GM18511 (cell line): Measurements from ENCODE around the gene USP48.
"Not testable (repeated sequence)": the region's sequence is repeated elsewhere in the genome, so short reads cannot be mapped to it uniquely, and the experiment has no call there.

Source experiments
- ATAC-seq: cut with Tn5 transposase; IDR thresholded peaks from one replicate; pipeline ENCODE4 v1.9.1; 2021; ENCODE audit warnings: mild to moderate bottlenecking, moderate library complexity; ENCODE audit not compliant: unreplicated experiment

The USP48 gene

DNA sequence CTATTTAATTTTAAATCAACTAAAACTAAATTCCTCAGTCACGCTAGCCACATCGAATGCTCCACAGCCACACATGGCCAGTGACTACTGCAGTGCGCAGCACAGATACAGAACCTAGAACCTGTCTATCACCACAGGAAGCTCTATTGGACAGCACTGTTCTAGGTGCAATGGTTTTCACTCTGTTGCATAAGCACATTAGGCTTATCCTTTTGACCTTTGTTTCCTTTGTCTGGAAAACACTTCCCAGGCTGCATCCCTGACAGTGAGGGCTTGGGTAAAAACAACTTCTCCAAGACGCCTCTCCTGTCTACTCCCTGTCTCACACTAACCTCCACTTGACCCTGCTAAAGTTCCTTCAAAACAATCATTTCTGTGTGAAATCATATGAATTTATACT, 80.2 kb downstream of the USP48 start:
- no peak for ATAC-seq

- ATAC-seq: no peak
These were observed 81.5 kb downstream of the USP48 start for GRCh38 chr1:21701401-21701800.

DNA sequence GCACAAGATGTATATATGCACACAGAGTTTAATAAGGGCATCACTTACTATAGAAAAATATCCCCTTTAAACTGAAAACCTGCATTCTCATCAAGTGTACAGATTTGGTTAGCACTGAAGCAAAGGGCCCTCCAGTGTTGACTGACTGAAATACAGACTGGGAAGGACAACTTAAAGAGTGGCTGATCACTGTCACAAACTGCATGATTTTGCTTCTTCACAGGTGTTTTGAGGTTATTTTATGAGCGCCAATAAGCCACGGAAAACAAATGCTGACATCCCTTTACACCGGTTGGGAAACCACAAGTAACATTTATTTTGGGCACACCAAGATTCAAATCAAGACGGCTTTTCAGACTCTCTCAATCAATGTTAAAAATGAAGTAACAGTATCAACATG, 82.9 kb downstream of the USP48 start:
- no peak for ATAC-seq

DNA sequence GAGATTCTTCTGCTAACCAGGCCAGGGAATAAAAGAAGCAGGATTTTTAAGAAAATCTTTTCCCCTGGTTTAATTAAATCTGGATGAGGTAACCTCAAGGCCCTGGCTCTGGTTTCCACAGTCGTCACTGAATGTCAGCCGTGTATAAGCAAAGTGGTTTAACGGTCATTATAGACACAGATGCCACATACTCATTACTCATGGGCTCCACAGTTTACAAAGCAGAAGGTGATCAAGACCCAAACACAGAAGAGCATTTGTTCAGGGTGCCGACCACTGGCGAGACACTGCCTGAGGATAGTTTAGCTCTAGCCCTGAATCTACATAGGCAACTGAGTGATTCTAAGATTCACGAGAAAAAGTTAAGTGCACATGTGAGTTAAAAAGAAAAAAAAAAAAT, 86.0 kb downstream of the USP48 start:
- ATAC-seq: no peak

DNA sequence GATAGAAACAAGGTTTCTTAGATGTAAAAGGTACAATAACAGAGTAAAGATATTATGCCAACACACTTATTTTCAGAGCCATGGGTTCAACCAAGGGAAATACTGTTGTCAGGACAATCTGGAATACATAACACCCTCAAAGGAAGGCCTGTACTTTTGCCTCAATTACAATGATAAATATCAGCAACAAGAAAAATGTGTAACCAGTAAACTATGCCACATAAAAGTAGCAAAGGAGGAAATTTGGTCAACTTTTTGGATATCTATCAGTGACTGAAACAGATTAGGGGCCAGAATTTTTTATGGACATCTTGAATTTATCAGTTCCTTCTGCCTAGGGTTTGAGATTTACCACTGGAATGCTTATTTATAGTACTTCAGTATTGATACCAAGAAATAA, 89.2 kb downstream of the USP48 start:
- ATAC-seq: no peak

DNA sequence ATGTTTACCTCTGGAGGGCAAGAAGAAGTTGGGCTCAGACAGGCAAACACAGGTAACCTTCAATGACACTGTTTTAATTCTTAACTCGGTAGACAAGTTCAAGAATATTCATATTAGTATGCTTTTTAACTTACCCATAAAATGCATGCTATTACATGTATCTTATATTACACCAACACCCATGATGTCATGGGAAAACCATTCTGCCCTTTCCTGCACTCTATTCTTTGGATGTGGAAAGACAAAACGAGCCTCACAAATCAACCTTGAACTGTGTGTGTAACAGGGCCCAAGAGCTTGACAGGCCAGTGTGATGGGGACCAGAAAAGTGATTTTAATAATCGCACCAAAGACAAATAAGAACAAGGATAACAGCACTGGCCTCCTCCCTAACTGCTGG, 91.2 kb downstream of the USP48 start:
- no peak for ATAC-seq

GRCh38 chr1:21689661-21690372, 93.1 kb downstream of the USP48 start:
- ATAC-seq: no peak

GRCh38 chr1:21687081-21687529, 95.8 kb downstream of the USP48 start:
- ATAC-seq: no peak

DNA sequence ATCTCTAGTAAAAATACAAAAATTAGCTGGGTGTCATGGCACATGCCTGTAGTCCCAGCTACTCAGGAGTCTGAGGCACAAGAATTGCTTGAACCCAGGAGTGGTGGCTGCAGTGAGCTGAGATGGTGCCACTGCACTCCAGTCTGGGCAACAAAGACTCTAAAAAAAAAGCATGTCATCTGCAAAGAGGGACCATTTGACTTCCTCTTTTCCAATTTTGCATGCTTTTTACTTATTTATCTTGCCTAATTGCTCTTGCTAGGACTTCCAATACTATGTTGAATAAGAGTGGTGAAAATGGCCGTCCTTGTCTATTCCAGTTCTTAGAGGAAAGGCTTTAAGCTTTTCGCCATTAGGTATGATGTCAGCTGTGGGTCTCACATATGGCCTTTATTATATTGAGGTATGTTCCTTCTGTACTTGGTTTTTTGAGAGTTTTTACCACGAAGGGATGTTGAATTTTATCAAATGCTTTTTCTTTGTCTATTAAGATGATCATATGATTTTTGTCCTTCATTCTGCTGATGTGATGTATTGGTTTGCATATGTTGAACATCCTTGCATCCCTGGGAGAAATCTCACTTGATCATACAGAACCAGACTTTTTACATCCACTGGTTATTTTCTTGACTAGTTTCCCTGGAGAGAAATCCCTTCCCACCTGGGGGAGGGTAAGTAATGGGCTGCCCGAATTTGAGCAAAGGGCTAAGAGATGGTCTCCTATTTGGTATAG, 96.8 kb downstream of the USP48 start:
- ATAC-seq: no peak

DNA sequence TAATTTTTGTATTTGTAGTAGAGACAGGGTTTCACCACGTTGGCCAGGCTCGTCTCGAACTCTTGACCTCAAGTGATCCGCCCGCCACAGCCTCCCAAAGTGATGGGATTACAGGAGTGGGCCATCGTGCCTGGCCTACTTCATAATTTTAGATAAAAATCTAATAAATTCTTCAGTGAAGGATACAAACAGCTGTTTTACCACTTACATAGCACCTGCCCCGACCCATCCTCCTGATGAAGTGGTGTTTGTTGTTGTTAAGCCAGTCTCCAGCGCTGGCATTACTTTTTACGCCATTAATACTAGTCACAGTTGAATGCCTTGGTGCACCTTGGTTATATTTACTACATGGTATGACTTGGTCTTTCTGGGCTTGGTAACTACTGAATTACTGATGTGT, 101.5 kb downstream of the USP48 start:
- no peak for ATAC-seq

DNA sequence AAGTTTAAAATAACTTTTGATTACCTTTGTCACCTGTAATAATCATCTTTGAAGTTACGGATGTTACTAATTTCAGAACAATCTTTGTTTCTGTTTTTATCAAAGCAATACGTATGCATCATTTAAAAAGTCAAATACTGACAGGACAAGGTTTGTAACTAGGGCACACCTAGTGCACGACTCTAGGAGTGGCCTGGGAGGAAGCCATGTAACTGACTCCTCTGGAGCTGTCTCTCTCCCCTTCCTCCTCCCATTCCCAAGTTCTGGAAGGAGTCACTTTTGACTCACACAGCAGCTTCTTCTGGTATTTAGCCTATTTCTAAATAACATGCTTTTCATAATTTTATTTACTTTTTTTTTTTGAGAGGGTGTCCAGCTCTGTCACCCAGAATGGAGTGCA, 102.0 kb downstream of the USP48 start:
- ATAC-seq: no peak

DNA sequence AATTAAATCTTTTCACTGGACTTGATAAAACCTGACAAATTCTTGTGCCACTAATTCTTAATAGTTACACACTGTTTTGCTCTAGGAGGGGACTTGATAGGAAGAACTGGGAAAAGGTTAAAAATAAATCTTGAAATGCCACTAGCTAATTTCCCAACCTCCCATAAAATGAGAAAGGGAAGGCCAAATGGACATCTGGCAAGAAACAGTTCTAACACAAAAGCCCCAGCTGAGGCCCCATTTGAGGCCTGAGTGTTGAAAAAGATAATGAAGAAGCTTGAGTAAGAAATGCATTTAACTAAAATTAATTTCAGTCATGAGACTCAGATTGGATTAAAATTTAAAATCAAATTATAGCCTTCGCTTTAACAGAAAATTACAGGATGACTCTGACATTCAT, 102.6 kb downstream of the USP48 start:
- no peak for ATAC-seq

DNA sequence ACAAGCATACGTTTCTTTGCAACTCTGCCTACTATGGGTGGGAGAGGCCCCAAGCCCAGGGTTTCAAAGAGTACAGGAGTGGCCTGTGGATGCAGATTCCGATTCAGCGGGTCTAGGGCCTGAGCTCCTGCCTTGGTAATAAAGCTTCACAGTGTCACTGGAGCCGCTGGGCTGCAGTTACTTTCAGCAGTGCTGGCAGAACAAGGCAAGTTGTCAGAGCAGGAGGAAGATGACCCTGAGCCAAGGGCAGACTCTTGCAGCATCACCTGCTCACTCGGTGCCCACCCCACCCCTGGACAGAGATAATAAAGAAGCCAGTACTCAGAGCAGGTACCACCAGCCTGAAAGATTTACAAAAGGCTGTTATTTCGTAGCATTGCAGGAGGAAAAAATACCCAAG, 105.8 kb downstream of the USP48 start:
- no peak for ATAC-seq

DNA sequence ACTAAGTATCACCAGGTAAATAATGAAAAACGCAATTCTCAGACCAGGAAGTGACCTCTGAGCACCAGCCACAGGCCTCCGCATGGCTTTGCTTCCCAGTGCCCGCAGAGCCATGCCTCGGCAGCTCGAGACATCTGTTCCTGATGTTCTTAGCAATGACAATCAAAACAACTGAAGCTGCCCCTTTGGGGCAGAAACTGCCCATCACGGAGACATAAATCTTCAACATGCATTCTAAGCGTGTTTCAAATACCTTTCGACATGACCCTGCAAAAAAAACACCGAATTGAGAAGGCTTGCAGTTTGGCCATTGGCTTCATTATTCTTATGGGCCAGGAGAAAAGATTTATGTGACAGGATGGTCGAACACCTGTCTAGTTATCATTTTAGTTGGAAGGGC, 108.0 kb downstream of the USP48 start:
- ATAC-seq: no peak

GRCh38 chr1:21673853-21674252, 109.1 kb downstream of the USP48 start:
- ATAC-seq: not testable (repeated sequence)

DNA sequence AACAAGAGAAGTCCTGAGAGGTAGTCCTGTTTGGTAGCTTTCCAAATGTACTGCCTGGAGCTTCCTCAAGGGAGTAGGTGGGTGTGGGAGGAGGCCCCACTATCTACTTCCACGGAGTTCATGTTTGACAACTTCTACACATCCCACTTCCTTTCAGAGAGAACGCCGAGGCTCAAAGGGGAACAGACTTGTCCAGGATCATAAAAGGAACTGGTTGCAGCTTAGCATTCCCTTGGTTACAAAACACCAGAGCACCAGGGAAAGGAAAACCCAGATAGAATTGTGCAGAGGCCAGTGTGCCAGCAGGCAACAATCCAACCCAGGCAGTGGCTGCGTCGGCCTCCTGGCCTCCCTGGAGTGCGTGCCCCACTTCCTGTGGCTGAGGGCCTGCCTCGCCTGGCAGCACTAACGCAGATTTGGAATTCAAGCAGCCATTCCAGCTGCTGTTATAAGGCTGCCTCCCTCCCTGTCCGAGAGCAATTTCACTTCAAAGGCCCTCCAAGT, 109.6 kb downstream of the USP48 start:
- no peak for ATAC-seq

DNA sequence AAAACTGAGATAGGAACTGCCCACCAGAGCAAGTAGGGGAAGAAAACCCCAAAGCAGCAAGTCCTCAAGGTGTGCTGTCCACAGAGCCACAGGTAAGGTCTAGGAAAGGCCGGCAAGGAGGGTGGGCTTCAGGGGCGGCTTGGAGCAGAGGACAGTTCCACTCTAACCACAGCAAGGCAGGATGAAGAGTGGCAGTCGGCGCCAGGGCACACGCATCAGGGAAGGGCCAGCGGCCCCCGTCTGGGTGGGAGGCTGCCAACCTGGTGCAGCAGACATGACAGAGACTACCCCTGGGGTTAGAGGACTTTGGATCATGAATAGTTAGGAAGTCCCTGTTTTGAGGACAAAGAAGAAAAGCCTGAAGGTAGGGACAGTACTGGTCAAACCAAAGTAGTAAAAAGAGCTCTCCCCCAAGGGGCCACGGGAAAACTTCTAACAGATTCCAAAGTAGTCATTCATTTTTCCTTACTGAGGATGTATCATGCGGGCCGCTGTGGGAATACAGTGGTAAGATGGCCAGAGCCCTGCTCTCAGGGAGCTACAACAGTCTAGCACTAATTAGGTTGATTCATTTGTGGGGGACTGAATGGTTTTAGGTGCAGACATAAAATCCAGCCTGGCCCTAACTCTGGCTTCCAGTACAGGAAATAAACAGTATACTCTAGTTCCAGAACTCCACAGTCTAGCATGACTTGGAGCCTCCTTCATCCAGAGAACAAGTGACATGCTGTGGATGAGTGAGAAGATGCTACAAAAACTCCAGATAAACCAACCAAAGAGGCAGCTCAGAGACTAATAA, 110.3 kb downstream of the USP48 start:
- ATAC-seq: no peak

DNA sequence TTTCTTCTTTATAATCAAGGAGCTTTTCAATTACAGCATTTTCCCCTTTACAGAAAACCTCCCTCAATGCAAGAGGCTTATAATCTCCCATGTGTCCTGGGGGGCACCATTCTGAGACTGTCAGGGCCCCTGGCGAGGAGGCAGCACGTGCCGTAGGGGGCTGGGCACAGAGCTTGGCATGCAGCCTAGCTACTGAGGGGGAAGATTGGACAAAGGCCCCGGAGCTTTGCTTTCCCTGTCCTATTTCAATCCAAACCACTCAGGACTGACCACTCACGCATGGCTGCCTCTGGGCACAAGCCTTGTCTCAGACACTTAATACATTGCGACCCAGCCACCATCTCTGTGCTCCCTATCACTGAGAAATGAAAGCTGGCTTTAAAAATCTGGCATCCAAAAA, 111.0 kb downstream of the USP48 start:
- no peak for ATAC-seq

DNA sequence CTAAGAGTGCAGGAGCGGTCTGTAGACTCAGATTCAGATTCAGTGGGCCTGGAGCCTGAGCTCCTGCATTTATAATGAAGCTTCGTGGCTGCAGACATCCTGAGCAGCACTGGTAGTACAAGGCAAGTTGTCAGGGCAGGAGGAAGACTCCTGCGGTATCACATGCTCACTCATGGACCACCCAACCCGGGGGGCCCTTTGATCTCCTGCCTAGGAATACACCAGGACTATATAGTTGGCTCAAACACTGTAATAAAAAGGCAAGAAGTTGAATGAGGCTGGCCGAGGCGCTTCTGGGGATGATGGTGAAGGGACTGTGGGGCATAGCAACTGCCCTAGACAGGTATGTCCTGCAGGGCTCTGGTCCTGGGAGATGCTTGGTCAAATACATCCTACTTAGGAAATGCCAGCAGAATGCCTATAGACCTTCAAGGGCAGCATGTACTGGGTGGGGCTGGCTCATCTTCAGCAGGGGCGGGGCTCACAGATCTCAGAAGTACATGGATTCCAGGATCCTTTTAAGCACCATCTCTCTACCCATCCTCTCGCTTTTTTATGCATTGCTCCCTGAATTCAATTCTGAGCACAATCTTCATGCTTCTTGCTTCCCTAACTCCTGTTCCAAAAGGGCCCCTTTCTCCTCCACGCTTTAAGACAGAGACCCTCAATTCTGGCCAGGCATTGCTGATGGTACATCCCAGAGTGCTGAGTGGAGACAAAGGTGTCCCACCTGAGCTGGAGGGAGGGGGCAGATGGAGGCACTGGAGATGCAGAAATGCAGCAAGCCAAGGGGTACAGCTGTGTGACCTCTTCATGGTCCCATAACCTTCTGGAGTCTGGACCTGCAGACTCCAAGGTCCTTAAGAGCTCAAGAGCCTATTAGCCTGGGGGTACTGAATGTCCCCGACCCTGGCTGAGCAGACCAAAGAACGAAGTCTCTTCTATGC, 111.7 kb downstream of the USP48 start:
- no peak for ATAC-seq

DNA sequence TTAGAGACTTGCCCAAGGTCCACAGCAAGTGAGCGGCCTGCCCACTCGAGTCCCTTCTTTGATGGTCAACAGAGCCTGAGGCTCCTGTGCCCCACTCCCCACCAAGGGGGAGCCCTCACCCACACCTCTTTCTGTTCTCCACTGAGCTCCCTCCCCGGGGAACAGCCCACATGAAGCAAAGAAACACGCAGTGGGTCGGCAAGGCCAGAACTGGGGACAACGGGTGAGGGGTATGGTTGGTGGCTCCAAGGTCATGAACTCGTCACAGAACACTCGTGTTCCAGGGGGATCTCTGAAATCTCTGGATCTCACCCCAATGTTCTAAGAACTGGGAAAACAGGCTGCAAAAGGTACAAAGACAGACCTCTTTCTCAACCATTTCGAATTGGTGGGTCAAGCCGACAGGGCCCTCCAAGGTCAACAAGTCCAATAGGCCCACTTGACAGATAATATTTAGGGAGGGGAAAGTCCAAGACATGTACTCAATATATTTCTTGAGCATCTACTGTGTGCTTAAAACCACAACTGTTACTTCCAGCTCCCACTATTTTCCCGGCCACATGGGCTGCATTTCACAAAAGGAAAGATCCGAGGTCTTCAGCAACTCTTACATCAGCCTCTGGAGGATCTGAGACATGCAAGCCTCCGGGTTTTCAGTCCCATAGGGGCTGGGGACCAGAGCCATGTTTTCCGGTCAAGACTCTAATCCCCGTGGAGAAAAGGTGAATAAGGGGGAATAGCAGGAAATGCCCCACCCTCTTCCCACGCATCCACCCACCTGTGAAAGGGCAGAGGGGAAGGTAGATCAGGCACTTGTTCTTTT, 112.7 kb downstream of the USP48 start:
- ATAC-seq: no peak
